IPS DF 6.9 (cell line): ENCODE data around the gene MAN2A2.

Experiments used
- DNase-seq: peaks from one replicate; pipeline ENCODE4 v3.0.0-alpha.2; 2013; ENCODE audit warnings: low read depth, low spot score
- H3K27ac ChIP-seq: one replicate; pipeline ENCODE4 v1.5.1; 2013; ENCODE audit warnings: low read length, control low read depth
- H3K27me3 ChIP-seq: 2 replicates; pipeline ENCODE4 v1.6.1; 2013; ENCODE audit warnings: mild to moderate bottlenecking, low read length; ENCODE audit not compliant: control insufficient read depth, insufficient read depth
- H3K36me3 ChIP-seq: 2 replicates; pipeline ENCODE4 v1.6.1; 2013; ENCODE audit warnings: low read length; ENCODE audit not compliant: control insufficient read depth, insufficient read depth
- H3K4me1 ChIP-seq: 2 replicates; pipeline ENCODE4 v1.6.1; 2013; ENCODE audit warnings: low read length; ENCODE audit not compliant: control insufficient read depth, insufficient read depth
- H3K4me3 ChIP-seq: 2 replicates; pipeline ENCODE4 v1.5.1; 2013; ENCODE audit warnings: mild to moderate bottlenecking, low read length
- H3K9me3 ChIP-seq: 2 replicates; pipeline ENCODE4 v1.6.1; 2013; ENCODE audit warnings: low read length, inconsistent platforms; ENCODE audit not compliant: control insufficient read depth, insufficient read depth
- WGBS: extraction: QIAGEN DNeasy Blood & Tissue Kit; methylation state at CpG from one replicate; pipeline ENCODE4 v1.1.7; 2013; ENCODE audit warnings: mixed read lengths, missing lambda C conversion rate; ENCODE audit not compliant: insufficient read length, insufficient coverage; 5-methylcytosine and 5-hydroxymethylcytosine counted together

The MAN2A2 gene

DNA sequence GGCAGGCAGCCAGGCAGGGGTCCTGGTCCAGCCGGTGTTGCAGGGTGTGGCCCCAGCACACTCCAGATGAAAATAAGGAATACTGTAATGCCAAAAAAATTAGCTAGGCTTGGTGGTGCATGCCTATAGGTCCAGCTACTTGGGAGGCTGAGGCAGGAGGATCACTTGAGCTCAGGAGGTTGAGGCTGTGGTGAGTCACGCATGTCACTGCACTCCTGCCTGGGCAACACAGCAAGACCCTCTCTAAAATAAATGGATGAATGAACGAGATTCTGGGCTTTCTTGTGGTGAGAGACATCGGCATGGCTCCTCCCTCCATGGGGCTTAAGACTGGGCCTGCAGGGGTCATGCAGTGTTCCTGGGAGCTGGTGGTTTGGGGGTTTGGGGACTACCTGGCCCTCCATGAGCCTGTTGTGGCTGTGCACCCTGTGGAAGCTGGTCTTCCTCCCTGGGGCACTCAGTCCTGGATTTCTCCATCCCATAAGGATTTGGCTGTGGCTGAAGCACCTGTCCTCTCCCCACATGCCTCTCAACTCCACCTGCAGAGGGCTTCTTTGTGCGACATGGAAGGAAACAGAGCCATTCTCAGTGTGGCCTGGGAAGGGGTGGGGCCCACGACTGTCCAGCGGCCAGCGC is 44.0 kb downstream of the MAN2A2 start:
- DNase-seq = no peak
- H3K4me1 ChIP-seq = no peaks in the 10 kb centered on the region
- H3K27ac ChIP-seq = no peak overlapping the region
- H3K4me3 ChIP-seq = no peak overlapping the region
- no CpG with 5 or more reads among the region's 8 CpGs for WGBS
- no peaks in the 10 kb centered on the region for H3K27me3 ChIP-seq
- peaks cover 29% of the 10 kb centered on the region for H3K36me3 ChIP-seq
- no peaks in the 10 kb centered on the region; the same call in 1 of the 2 replicates for H3K9me3 ChIP-seq

DNA sequence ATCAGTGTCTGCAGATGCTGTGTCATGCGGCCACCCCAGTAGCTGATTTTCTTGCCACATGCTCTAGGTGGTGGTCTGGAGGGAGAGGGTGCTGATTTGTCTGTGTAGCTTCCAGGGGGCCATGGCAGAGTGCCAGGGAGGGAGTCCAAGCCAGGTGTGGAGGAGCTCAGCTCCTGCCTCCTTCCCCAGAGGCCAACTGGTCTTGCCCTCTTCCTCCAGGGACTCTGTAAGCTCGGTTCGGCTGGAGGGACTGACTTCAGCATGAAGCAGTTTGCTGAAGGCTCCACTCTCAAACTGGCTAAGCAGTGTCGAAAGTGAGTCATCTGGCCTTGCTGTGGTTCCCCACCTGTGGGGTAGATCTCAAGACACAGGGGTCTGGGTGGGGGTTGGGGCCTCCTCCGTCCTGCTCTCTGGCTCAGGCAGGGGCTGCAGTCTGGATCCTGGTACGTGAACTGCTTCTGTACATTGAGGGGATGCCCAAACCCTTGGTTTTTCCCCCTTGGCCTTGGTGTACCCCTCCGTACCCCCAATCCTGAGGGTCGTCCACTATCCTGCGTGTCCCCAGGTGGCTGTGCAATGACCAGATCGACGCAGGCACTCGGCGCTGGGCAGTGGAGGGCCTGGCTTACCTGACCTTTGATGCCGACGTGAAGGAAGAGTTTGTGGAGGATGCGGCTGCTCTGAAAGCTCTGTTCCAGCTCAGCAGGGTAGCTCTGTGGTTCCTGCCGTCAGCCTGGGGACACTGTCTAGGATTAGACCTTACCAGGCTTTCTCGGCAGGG is 44.7 kb downstream of the MAN2A2 start:
- Histone ChIP-seq H3K36me3 (peaks cover 31% of the 10 kb centered on the region), H3K4me1 (no peaks in the 10 kb centered on the region), H3K27ac (no peak overlapping the region), H3K9me3 (no peaks in the 10 kb centered on the region; the same call in 1 of the 2 replicates), H3K27me3 (no peaks in the 10 kb centered on the region), H3K4me3 (no peak overlapping the region)
- no peak for DNase-seq
- no CpG with 5 or more reads among the region's 18 CpGs for WGBS

DNA sequence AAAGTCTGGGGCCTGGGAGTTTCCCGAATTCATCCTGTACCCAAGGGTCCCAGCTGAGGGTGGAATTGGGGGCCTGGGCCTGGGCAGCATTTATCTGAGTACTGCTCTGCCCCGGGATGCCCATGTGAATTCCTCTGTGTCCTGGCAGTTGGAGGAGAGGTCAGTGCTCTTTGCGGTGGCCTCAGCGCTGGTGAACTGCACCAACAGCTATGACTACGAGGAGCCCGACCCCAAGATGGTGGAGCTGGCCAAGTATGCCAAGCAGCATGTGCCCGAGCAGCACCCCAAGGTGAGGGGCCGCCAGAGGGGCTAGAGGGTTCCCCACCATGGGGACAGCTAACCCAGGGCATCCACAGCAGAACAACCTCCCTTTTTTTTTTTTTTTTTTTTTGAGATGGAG is 45.4 kb downstream of the MAN2A2 start:
- H3K36me3 ChIP-seq = peaks cover 36% of the 10 kb centered on the region
- H3K27ac ChIP-seq = no peak overlapping the region
- no peaks in the 10 kb centered on the region for H3K27me3 ChIP-seq
- no peaks in the 10 kb centered on the region; the same call in 1 of the 2 replicates for H3K9me3 ChIP-seq
- WGBS = no CpG with 5 or more reads among the region's 8 CpGs
- H3K4me1 ChIP-seq = no peaks in the 10 kb centered on the region
- no peak for DNase-seq
- H3K4me3 ChIP-seq = no peak overlapping the region

DNA sequence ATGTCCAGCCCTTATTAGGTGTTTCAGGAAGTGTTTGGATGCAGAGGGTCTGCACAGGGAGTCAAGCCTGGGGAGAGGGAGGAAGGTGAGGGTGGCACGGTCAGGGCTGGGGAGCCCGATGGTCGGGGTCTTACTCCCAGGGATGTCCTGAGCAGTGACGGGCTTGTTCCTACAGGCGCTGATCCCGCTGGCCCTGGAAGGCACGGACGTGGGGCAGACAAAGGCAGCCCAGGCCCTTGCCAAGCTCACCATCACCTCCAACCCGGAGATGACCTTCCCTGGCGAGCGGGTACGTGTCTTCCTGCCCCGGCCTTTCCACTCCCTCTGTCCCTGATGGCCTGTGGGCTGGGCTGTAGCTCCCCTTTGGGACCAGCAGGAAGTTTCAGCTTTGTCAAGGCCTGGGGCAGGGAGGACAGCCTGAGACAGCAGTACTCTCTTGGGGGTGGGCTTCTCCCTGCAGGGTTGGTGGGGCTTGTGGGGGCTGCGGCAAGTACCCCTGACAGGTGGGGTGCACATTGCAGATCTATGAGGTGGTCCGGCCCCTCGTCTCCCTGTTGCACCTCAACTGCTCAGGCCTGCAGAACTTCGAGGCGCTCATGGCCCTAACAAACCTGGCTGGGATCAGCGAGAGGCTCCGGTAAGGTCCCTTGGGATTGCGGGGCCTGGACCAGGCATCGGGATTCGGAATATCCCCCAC is 47.0 kb downstream of the MAN2A2 start:
- Histone ChIP-seq H3K27ac (no peak overlapping the region), H3K4me1 (no peaks in the 10 kb centered on the region)
- WGBS = no CpG with 5 or more reads among the region's 23 CpGs

DNA sequence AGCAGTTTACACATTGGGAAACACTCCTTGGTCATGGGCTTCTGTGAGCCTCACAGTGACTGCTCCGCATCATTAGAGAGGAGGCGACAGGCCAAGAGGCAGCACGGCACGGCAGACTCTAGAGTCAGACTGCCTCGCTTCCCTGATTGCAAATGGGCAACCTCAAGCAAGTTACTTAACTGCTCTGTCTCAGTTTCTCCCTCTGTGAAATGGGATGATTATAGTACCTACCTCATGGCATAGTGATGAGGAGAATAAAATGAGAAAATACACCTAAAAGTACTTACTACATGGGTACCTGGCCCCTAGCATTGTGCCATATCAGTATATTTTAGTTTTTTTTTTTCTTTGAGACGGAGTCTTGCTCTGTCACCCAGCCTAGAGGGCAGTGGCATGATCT is 47.6 kb downstream of the MAN2A2 start:
- no peaks in the 10 kb centered on the region for H3K4me1 ChIP-seq
- no peak overlapping the region for H3K4me3 ChIP-seq
- no peaks in the 10 kb centered on the region; the same call in 1 of the 2 replicates for H3K9me3 ChIP-seq
- no peak for DNase-seq
- H3K27ac ChIP-seq = no peak overlapping the region
- WGBS = no CpG with 5 or more reads among the region's 6 CpGs
- H3K36me3 ChIP-seq = peaks cover 39% of the 10 kb centered on the region
- no peaks in the 10 kb centered on the region for H3K27me3 ChIP-seq

More for the DNA sequence above, 47.0 kb downstream of the MAN2A2 start:
- no peaks in the 10 kb centered on the region; the same call in 1 of the 2 replicates for H3K9me3 ChIP-seq
- peaks cover 39% of the 10 kb centered on the region for H3K36me3 ChIP-seq
- no peak overlapping the region for H3K4me3 ChIP-seq
- H3K27me3 ChIP-seq = no peaks in the 10 kb centered on the region
- DNase-seq = no peak

DNA sequence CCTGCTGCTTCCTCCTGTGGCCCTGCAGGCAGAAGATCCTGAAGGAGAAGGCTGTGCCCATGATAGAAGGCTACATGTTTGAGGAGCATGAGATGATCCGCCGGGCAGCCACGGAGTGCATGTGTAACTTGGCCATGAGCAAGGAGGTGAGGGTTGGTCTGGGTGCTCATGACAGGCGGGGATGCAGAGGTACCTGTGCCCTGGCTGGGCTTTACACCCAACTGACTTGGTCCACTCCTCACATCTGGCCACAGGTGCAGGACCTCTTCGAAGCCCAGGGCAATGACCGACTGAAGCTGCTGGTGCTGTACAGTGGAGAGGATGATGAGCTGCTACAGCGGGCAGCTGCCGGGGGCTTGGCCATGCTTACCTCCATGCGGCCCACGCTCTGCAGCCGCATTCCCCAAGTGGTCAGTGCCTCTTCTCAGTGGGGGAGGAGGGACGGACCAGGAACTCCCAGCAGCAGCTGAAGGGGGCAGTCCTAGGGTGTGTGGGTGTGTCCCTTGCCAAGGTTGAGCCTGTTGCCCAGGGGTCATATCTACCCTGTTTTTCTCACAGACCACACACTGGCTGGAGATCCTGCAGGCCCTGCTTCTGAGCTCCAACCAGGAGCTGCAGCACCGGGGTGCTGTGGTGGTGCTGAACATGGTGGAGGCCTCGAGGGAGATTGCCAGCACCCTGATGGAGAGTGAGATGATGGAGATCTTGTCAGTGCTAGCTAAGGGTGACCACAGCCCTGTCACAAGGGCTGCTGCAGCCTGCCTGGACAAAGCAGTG is 50.0 kb downstream of the MAN2A2 start:
- no CpG with 5 or more reads among the region's 14 CpGs for WGBS
- Histone ChIP-seq H3K4me1 (peaks cover 6% of the 10 kb centered on the region), H3K4me3 (no peak overlapping the region), H3K9me3 (no peaks in the 10 kb centered on the region; the same call in 1 of the 2 replicates), H3K36me3 (peaks cover 31% of the 10 kb centered on the region), H3K27ac (no peak overlapping the region), H3K27me3 (no peaks in the 10 kb centered on the region)
- no peak for DNase-seq

DNA sequence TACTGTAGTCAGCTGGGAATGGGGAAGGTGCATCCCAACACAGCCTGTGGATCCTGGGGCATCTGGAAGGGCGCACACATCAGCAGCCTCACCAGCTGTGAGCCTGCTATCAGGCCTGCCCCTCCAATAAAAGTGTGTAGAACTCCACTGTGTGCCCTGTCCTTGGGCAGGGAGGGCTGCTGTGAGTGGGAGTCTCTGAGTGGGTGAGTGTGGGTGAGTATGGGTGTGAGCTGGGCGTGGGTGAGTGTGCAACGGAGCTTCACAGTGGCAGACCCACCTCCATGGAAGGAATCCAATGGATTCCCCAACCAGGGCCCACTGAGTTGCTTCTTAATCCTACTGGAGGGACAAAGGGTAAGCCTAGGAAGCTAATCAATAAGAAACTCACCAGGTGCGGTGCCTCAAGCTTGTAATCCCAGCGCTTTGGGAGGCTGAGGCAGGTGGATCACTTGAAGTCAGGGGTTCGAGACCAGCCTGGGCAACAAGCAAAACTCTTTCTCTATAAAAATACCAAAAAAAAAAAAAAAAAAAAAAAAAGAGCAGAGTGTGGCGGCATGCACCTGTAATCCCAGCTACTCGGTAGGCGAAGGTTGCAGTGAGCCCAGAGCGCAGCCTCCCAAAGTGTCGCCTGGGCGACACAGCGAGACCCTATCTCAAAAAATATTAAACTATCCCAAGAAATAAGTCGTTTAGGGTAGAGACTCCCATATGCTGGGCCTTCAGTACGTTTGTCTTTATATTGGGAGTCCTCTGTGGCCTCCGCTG is 51.0 kb downstream of the MAN2A2 start:
- no peak overlapping the region for H3K27ac ChIP-seq
- H3K9me3 ChIP-seq = no peaks in the 10 kb centered on the region
- peaks cover 28% of the 10 kb centered on the region for H3K36me3 ChIP-seq
- no peak for DNase-seq
- no peak overlapping the region for H3K4me3 ChIP-seq
- WGBS = no CpG with 5 or more reads among the region's 16 CpGs
- no peaks in the 10 kb centered on the region for H3K27me3 ChIP-seq
- H3K4me1 ChIP-seq = peaks cover 6% of the 10 kb centered on the region

DNA sequence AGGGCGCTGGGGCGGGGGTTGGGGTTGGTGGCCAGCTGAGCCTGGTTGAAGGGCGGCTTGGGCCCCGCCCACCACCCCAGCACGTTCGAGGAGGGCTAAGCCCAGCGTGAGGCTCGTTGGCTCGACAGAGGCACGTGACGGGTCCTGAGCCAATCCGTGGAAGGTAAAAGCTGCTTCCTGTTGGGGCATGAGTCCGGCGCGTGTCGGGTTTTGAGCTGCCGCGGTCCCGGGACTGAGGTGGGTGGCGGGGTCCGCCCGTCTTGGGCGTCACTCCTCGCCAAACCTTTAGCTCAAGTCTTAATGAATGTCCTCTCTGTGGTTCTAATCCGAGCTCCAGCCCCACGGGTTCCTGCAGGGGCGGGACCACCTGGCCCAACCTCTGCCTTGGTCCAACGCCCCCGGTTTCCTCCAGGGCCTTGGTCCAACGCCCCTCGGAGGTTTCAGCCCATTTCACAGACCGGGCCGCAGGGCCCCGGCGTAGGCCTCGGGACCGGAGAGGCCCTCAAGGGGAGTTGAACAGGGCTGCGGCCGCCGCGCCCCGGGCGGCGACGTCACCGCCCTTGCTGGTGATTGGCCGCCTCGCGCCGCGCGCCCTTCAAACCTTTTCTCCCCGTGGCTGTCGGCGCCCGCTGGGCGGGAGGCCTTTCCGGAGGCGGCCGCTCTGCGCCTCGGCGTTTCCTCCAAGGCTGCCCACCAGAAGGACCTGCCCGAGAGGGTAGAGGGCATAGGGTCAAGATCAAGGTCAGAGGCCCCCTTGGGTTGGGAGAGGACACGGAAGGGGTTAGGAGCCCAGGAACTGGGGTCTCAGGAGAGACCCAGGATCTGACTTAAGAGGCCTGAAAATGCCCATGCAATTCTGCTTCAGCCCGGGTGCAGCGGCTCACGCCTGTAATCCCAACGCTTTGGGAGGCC is 51.9 kb downstream of the MAN2A2 start, which contains the start of gene RCCD1:
TSS of gene RCCD1 (plus strand) at position 173 of the 912 bp plus-strand sequence. CDS start 1,851 bp downstream, outside the sequence.
- H3K4me1 ChIP-seq = peaks cover 6% of the 10 kb centered on the region
- no peaks in the 10 kb centered on the region for H3K27me3 ChIP-seq
- no peaks in the 10 kb centered on the region for H3K9me3 ChIP-seq
- H3K27ac ChIP-seq = no peak within 1 kb of the TSS
- no CpG with 5 or more reads among the region's 69 CpGs for WGBS
- peaks cover 20% of the 10 kb centered on the region for H3K36me3 ChIP-seq
- DNase-seq = no peak
- H3K4me3 ChIP-seq = peak within 1 kb of the TSS; percentile 44; the same call in 1 of the 2 replicates
